DND-41 (cell line): ENCODE data around the gene CDKN2B-AS1.

Source experiments
- CTCF ChIP-seq: IDR thresholded peaks from 2 replicates; pipeline ENCODE4 v1.5.1; 2012; ENCODE audit warnings: borderline replicate concordance, low read length, moderate library complexity, mild to moderate bottlenecking; ENCODE audit not compliant: poor library complexity, severe bottlenecking; ENCODE audit errors: extremely low read depth
- EZH2 ChIP-seq: IDR thresholded peaks from 3 replicates; pipeline ENCODE4 v1.6.1; 2012; ENCODE audit warnings: borderline replicate concordance, low read depth, mild to moderate bottlenecking, moderate library complexity, low read length, inconsistent platforms; ENCODE audit not compliant: severe bottlenecking

DNA sequence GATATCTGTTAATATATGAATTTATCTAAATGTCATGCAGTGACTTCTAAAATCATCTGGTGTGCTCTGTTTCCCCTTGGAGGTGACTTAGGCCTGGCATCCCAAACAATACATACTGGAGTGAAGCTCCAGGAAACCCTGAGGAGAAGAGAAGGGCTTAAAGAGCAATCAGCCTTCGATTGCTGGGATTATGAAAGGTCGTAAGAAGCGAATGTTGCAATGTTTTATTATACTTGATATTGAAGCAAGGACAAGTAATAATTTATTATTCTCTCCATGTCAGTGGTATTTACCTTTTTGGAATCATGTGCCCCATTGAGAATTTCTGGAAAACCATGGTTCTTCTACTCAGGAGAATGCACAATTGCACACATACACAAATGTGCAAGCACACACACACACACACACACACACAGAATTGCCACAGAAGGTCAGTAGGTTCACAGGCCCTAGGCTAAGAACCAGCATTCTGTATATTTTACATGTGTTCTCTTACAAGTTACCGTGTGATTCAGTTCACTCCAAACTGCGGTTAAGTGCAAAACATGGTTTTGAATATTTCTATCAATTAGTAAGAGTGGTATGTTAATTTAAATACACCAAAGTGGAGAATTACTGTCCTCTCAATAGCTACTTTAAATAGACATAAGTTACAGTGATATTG, 93.6 kb downstream of the CDKN2B-AS1 start:
- TF ChIP-seq CTCF, result no peak
- TF ChIP-seq EZH2, result no peak
